ENCODE measurements around the gene TMA7B.
A peak's percentile ranks its signal among the peaks of the same experiment; 100 is the strongest.

The TMA7B gene

GRCh38 chr22:39958949-39959639 lies 1.1 kb upstream of the TMA7B start:
- Histone ChIP-seq H3K9me3 (ENCODE audit: control insufficient read depth, insufficient read depth, low read length) (no peaks in the 10 kb centered on the region), H3K9ac (ENCODE audit: low read depth, low read length) (peak overlapping the region; percentile 37), H3K4me1 (ENCODE audit: control insufficient read depth, insufficient read depth, low read length) (peaks cover 4% of the 10 kb centered on the region), H3K36me3 (ENCODE audit: control insufficient read depth, insufficient read depth, low read length) (no peaks in the 10 kb centered on the region), H3K27me3 (ENCODE audit: control insufficient read depth, insufficient read depth, low read length) (peaks cover 6% of the 10 kb centered on the region), H3K4me3 (ENCODE audit: low read depth, low read length) (no peak overlapping the region)

- Histone ChIP-seq H3K9me3 (ENCODE audit: control insufficient read depth, insufficient read depth, low read length) (no peaks in the 10 kb centered on the region), H3K36me3 (ENCODE audit: control insufficient read depth, insufficient read depth, low read length) (no peaks in the 10 kb centered on the region), H3K4me3 (ENCODE audit: low read depth, low read length) (no peak overlapping the region), H3K9ac (ENCODE audit: low read depth, low read length) (no peak overlapping the region), H3K27me3 (ENCODE audit: control insufficient read depth, insufficient read depth, low read length) (peaks cover 6% of the 10 kb centered on the region), H3K4me1 (ENCODE audit: control insufficient read depth, insufficient read depth, low read length) (peaks cover 4% of the 10 kb centered on the region)
Observed at GRCh38 chr22:39960791-39961746, 872 bp downstream of the TMA7B start.

GRCh38 chr22:39962071-39962470 lies 1.9 kb downstream of the TMA7B start:
- Histone ChIP-seq H3K4me1 (ENCODE audit: control insufficient read depth, insufficient read depth, low read length) (peaks cover 4% of the 10 kb centered on the region), H3K27me3 (ENCODE audit: control insufficient read depth, insufficient read depth, low read length) (peaks cover 6% of the 10 kb centered on the region), H3K4me3 (ENCODE audit: low read depth, low read length) (no peak overlapping the region), H3K36me3 (ENCODE audit: control insufficient read depth, insufficient read depth, low read length) (no peaks in the 10 kb centered on the region), H3K9ac (ENCODE audit: low read depth, low read length) (no peak overlapping the region), H3K9me3 (ENCODE audit: control insufficient read depth, insufficient read depth, low read length) (no peaks in the 10 kb centered on the region)

GRCh38 chr22:39965748-39966147 lies 5.6 kb downstream of the TMA7B start:
- H3K4me1 ChIP-seq (ENCODE audit: control insufficient read depth, insufficient read depth, low read length) = peaks cover 7% of the 10 kb centered on the region
- no peak overlapping the region for H3K9ac ChIP-seq (ENCODE audit: low read depth, low read length)
- no peaks in the 10 kb centered on the region for H3K27me3 ChIP-seq (ENCODE audit: control insufficient read depth, insufficient read depth, low read length)
- H3K9me3 ChIP-seq (ENCODE audit: control insufficient read depth, insufficient read depth, low read length) = no peaks in the 10 kb centered on the region
- H3K36me3 ChIP-seq (ENCODE audit: control insufficient read depth, insufficient read depth, low read length) = no peaks in the 10 kb centered on the region
- H3K4me3 ChIP-seq (ENCODE audit: low read depth, low read length) = no peak overlapping the region

- Histone ChIP-seq H3K9ac (ENCODE audit: low read depth, low read length) (no peak overlapping the region), H3K36me3 (ENCODE audit: control insufficient read depth, insufficient read depth, low read length) (no peaks in the 10 kb centered on the region), H3K27me3 (ENCODE audit: control insufficient read depth, insufficient read depth, low read length) (no peaks in the 10 kb centered on the region), H3K9me3 (ENCODE audit: control insufficient read depth, insufficient read depth, low read length) (no peaks in the 10 kb centered on the region), H3K4me1 (ENCODE audit: control insufficient read depth, insufficient read depth, low read length) (peaks cover 7% of the 10 kb centered on the region), H3K4me3 (ENCODE audit: low read depth, low read length) (no peak overlapping the region)
Observed at GRCh38 chr22:39966470-39966869, 6.3 kb downstream of the TMA7B start.

GRCh38 chr22:39967103-39967829 lies 7.1 kb downstream of the TMA7B start:
- H3K27me3 ChIP-seq (ENCODE audit: control insufficient read depth, insufficient read depth, low read length) = no peaks in the 10 kb centered on the region
- H3K9ac ChIP-seq (ENCODE audit: low read depth, low read length) = no peak overlapping the region
- no peak overlapping the region for H3K4me3 ChIP-seq (ENCODE audit: low read depth, low read length)
- no peaks in the 10 kb centered on the region for H3K9me3 ChIP-seq (ENCODE audit: control insufficient read depth, insufficient read depth, low read length)
- H3K36me3 ChIP-seq (ENCODE audit: control insufficient read depth, insufficient read depth, low read length) = no peaks in the 10 kb centered on the region
- peaks cover 7% of the 10 kb centered on the region for H3K4me1 ChIP-seq (ENCODE audit: control insufficient read depth, insufficient read depth, low read length)

GRCh38 chr22:39967996-39968972 lies 8.1 kb downstream of the TMA7B start:
- no peaks in the 10 kb centered on the region for H3K9me3 ChIP-seq (ENCODE audit: control insufficient read depth, insufficient read depth, low read length)
- no peaks in the 10 kb centered on the region for H3K27me3 ChIP-seq (ENCODE audit: control insufficient read depth, insufficient read depth, low read length)
- no peak overlapping the region for H3K4me3 ChIP-seq (ENCODE audit: low read depth, low read length)
- H3K36me3 ChIP-seq (ENCODE audit: control insufficient read depth, insufficient read depth, low read length) = no peaks in the 10 kb centered on the region
- H3K9ac ChIP-seq (ENCODE audit: low read depth, low read length) = no peak overlapping the region
- H3K4me1 ChIP-seq (ENCODE audit: control insufficient read depth, insufficient read depth, low read length) = peaks cover 7% of the 10 kb centered on the region

GRCh38 chr22:39970742-39971141 lies 10.5 kb downstream of the TMA7B start:
- Histone ChIP-seq H3K36me3 (ENCODE audit: control insufficient read depth, insufficient read depth, low read length) (no peaks in the 10 kb centered on the region), H3K27me3 (ENCODE audit: control insufficient read depth, insufficient read depth, low read length) (no peaks in the 10 kb centered on the region), H3K4me1 (ENCODE audit: control insufficient read depth, insufficient read depth, low read length) (peaks cover 7% of the 10 kb centered on the region), H3K9me3 (ENCODE audit: control insufficient read depth, insufficient read depth, low read length) (no peaks in the 10 kb centered on the region), H3K4me3 (ENCODE audit: low read depth, low read length) (no peak overlapping the region), H3K9ac (ENCODE audit: low read depth, low read length) (no peak overlapping the region)

- Histone ChIP-seq H3K9ac (ENCODE audit: low read depth, low read length) (no peak overlapping the region), H3K4me3 (ENCODE audit: low read depth, low read length) (no peak overlapping the region), H3K4me1 (ENCODE audit: control insufficient read depth, insufficient read depth, low read length) (peaks cover 7% of the 10 kb centered on the region), H3K9me3 (ENCODE audit: control insufficient read depth, insufficient read depth, low read length) (no peaks in the 10 kb centered on the region), H3K27me3 (ENCODE audit: control insufficient read depth, insufficient read depth, low read length) (peaks cover 4% of the 10 kb centered on the region), H3K36me3 (ENCODE audit: control insufficient read depth, insufficient read depth, low read length) (no peaks in the 10 kb centered on the region)
Observed at GRCh38 chr22:39972641-39973040, 12.4 kb downstream of the TMA7B start.

- H3K9me3 ChIP-seq (ENCODE audit: control insufficient read depth, insufficient read depth, low read length) = no peaks in the 10 kb centered on the region
- H3K9ac ChIP-seq (ENCODE audit: low read depth, low read length) = no peak overlapping the region
- H3K4me1 ChIP-seq (ENCODE audit: control insufficient read depth, insufficient read depth, low read length) = peaks cover 3% of the 10 kb centered on the region
- H3K4me3 ChIP-seq (ENCODE audit: low read depth, low read length) = no peak overlapping the region
- H3K36me3 ChIP-seq (ENCODE audit: control insufficient read depth, insufficient read depth, low read length) = no peaks in the 10 kb centered on the region
- H3K27me3 ChIP-seq (ENCODE audit: control insufficient read depth, insufficient read depth, low read length) = peaks cover 4% of the 10 kb centered on the region
Observed at GRCh38 chr22:39973656-39974055, 13.5 kb downstream of the TMA7B start.

GRCh38 chr22:39974065-39974464 lies 13.9 kb downstream of the TMA7B start:
- Histone ChIP-seq H3K4me1 (ENCODE audit: control insufficient read depth, insufficient read depth, low read length) (no peaks in the 10 kb centered on the region), H3K9ac (ENCODE audit: low read depth, low read length) (no peak overlapping the region), H3K36me3 (ENCODE audit: control insufficient read depth, insufficient read depth, low read length) (no peaks in the 10 kb centered on the region), H3K9me3 (ENCODE audit: control insufficient read depth, insufficient read depth, low read length) (no peaks in the 10 kb centered on the region), H3K27me3 (ENCODE audit: control insufficient read depth, insufficient read depth, low read length) (peaks cover 4% of the 10 kb centered on the region), H3K4me3 (ENCODE audit: low read depth, low read length) (no peak overlapping the region)

Data from iPS-15b (cell line).